ENCODE results near the gene PHC2.

PHC2 gene

DNA sequence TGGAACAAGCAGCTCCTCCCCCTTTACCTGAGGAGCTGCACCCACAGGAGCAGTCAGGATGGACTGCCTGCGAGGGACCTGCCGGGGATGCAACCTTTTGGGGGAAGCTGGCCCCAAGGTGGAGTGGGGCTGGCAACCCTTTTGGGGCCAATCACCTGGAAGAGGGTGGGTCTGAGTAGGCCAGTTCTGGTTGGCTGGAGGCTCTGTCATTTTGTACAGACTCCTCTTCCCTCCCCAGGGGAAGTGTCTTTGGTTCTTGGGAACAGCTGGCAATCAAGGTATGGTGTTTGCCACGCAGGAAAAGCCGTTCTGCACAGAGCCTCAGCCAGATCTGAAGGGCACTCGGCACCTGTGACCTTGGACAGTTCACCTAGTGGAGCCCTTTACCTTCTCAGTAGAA lies 109.7 kb downstream of the PHC2 start:
- H3K27ac ChIP-seq, result no peak overlapping the region
- TF ChIP-seq, protein P1, sequence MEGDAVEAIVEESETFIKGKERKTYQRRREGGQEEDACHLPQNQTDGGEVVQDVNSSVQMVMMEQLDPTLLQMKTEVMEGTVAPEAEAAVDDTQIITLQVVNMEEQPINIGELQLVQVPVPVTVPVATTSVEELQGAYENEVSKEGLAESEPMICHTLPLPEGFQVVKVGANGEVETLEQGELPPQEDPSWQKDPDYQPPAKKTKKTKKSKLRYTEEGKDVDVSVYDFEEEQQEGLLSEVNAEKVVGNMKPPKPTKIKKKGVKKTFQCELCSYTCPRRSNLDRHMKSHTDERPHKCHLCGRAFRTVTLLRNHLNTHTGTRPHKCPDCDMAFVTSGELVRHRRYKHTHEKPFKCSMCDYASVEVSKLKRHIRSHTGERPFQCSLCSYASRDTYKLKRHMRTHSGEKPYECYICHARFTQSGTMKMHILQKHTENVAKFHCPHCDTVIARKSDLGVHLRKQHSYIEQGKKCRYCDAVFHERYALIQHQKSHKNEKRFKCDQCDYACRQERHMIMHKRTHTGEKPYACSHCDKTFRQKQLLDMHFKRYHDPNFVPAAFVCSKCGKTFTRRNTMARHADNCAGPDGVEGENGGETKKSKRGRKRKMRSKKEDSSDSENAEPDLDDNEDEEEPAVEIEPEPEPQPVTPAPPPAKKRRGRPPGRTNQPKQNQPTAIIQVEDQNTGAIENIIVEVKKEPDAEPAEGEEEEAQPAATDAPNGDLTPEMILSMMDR (conservative IDR thresholded peaks at IDR 0.05), result no peak

DNA sequence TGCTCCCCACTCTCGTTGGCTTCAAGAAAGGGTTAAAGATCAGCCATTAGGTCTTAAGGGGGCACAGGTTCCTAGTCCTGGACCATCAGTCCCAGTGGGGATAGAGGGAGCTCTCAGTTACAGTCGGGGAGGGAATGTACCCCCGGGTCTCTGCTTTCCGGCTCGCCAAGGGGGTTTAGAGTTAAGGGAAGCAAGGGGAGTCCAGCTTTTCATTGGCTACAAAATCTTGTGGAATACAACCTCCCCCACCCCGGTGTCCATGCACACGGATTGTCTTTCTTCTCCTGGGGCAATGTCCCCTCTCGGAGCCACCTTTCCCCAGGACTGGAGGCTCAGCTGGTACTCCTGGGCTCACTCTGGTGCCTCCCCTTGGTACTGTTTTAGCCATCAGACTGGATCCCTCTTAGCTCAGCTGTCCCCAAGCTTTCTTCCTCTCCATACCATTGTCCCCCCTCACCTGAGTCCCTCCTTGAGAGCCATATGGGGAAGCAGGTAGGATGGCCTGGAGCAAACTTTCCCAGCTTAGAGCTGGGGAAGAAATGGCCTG lies 110.2 kb downstream of the PHC2 start, which contains the start of gene A3GALT2:
Gene A3GALT2, minus strand, starts transcription at position 480 of the 547 bp plus-strand sequence. Its CDS starts 0 bp downstream, at position 480.
- no peak within 1 kb of the TSS for H3K27ac ChIP-seq
- TF ChIP-seq, protein P1 (conservative IDR thresholded peaks at IDR 0.05), result no peak

DNA sequence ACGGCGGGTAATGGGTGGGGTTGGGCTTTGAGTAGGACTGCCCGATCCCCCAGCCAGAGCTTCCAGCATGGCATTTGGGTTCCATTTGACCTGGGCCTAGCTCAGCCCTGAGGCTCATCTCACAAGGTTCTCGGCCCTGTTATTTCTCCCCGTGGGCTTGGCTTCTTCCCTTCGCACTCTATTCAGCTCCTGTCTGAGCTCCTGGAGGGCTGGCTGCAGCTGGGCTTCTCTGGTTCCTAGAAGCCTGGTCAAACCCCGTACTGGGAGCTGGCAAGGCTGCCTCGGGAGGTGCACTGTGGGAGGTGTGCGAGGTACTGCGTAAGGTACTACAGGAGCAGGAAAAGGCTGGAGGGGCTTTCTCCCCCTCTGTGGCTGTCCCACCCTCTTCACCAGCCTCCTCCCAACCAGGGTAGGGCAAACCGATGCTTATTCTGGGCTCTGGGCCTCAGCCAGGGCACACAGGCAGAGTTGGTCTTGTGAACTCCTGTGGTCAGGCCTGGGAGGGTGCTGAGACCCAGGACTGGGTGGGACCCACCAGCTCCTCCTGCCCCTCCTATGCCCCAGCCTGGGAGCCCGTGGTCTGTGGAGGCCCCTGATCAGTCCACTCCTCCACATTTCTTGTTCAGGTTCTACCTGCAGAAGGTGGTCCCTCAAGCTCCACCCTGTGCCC lies 110.8 kb downstream of the PHC2 start:
- H3K27ac ChIP-seq, result no peak overlapping the region
- TF ChIP-seq, protein P1 (conservative IDR thresholded peaks at IDR 0.05), result no peak

DNA sequence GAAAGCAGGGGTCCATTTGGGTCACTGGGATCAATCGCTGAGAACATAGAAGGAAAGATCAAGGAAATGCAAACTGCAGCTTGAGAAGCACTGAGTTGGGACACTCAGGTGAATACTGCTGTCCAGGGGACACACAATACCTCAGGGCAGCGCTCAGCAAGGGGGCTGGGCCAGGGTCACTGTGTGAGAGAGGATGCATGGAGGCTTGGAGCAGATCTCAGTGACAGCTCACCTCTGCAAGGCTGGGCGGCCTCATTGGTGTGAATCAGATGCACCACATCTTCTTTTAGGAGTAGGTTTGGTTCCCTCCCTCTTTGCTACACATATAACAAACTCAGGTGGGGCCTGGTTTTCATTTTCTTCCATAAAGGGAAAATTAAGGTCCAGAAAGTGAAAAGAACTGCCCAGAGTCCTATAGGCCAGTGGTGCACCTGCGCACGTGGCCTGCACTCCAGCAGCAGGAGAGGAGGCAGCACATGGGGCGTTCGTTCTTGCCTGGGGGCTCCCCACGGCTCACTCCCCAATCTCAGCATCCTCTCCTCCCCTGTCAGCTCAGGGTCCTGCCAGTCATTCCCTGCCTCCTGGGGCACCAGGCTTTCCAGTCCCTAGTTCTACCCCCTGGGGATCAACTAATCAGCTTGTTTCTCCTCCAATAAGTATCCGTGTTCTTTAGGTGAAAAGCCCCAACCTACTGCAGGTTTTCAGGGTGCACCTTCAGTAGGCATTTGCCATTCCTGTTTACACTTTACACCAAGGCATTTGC lies 111.5 kb downstream of the PHC2 start:
- H3K27ac ChIP-seq, result no peak overlapping the region
- TF ChIP-seq, protein P1 (conservative IDR thresholded peaks at IDR 0.05), result no peak

DNA sequence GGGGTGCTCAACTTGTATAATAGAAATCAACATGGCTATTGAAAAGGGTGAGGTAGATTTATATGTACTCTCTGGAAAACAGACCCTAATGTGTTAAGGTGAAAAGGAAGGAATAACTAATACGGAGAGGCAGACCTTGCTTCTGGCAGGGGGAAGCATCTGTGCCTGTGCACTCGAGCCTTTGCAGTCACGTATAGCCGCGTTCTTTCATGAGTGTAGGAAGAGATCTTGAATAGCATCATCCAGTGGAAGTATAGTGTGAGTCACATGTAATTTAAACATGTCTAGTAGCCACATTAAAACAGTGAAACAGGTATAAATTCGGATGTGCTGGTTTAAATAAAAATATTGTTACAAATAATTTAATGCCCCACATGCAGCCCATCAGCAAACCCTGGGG lies 112.9 kb downstream of the PHC2 start:
- TF ChIP-seq, protein P1 (conservative IDR thresholded peaks at IDR 0.05), result no peak
- no peak overlapping the region for H3K27ac ChIP-seq

DNA sequence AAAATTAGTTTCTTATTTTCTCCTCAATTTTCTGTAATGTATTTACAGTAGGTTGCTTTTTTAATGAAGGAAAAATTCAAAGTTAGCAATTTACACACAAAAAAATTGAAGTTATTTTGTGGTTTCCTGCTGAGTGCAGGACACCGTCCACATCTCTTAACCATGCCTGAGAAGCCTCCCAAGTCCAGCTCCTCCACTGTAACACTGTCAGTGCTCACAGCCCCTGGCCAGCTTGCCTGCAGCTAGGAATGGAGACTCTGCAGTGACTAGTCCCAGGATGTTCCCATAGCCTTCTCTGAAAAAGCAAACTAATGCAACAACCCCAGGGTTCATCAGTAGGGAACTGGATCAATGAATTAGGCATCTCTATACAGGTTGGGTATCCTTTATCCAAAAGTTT lies 113.5 kb downstream of the PHC2 start:
- H3K27ac ChIP-seq, result no peak overlapping the region
- TF ChIP-seq, protein P1 (conservative IDR thresholded peaks at IDR 0.05), result no peak

DNA sequence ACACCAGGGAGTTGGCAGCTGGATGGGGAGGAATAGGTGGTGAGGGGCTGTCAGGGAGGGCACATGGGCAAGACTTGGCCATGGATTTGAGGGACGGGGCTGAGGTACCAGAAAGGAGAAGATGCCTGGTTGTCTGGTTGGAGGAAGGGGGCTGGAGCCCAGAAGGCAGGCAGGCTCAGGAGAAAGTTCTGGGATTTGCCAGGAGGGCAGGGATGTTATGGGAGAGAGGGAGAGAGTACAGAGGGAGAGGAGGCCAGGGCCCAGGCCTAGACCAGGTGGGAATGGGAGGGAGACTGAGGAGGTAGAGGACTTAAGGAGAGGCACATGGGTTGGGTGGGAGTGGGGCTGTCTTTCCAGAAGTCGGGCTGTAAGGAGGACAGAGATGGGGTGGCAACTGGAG lies 114.3 kb downstream of the PHC2 start:
- TF ChIP-seq, protein P1 (conservative IDR thresholded peaks at IDR 0.05), result no peak
- H3K27ac ChIP-seq, result no peak overlapping the region
